Heart left ventricle (tissue), 16 donors: ENCODE data around the gene TRIM59. TPM values are rescaled to one million over a fixed set of nuclear protein-coding genes. Genes with fewer than 3 reads are reported as not detected.
"Not testable (repeated sequence)": the region's sequence is repeated elsewhere in the genome, so short reads cannot be mapped to it uniquely, and the experiment has no call there.

Experiments used
- ATAC-seq, 4 donors: fragments of 200-7000 bp; cut with Tn5 transposase; one replicate each; pipeline ENCODE4 v1.9.1; 2020 to 2022; ENCODE audit warnings: moderate library complexity in 4 of 4, mild to moderate bottlenecking in 3 of 4, moderate number of reproducible peaks in 1 of 4
- DNase-seq, 5 donors: peaks; one replicate each; pipeline ENCODE4 v3.0.0-alpha.2; 2020
- H3K27ac ChIP-seq, 12 donors: fragments of 200-600 bp; sonication (generic) in 4 of 12; one replicate each; pipeline versions ENCODE4 v1.5.0 to v1.8.0; 2016 to 2022; ENCODE audit warnings: mild to moderate bottlenecking in 2 of 12
- H3K27me3 ChIP-seq, 9 donors: fragments of 200-600 bp; sonication (generic) in 2 of 9; one replicate each; pipeline versions ENCODE4 v1.5.1 to v1.8.0; 2016 to 2022; ENCODE audit warnings: mild to moderate bottlenecking in 3 of 9
- H3K36me3 ChIP-seq, 9 donors: fragments of 200-600 bp; sonication (generic) in 2 of 9; one replicate each; pipeline versions ENCODE4 v1.5.0 to v1.8.0; 2018 to 2022; ENCODE audit warnings: mild to moderate bottlenecking in 2 of 9
- H3K4me1 ChIP-seq, 12 donors: fragments of 200-600 bp; sonication (generic) in 4 of 12; one replicate each; pipeline versions ENCODE4 v1.5.0 to v1.8.0; 2016 to 2022; ENCODE audit warnings: mild to moderate bottlenecking in 3 of 12
- H3K4me3 ChIP-seq, 12 donors: fragments of 200-600 bp; sonication (generic) in 4 of 12; one replicate each; pipeline versions ENCODE4 v1.5.0 to v1.8.0; 2017 to 2022; ENCODE audit warnings: mild to moderate bottlenecking in 9 of 12, moderate library complexity in 4 of 12
- H3K9me3 ChIP-seq, 12 donors: fragments of 200-600 bp; sonication (generic) in 4 of 12; one replicate each; pipeline versions ENCODE4 v1.5.0 to v1.8.0; 2016 to 2022; ENCODE audit warnings: mild to moderate bottlenecking in 1 of 12
- POLR2A ChIP-seq, 2 donors: fragments of 450-650 bp; IDR thresholded peaks; one replicate each; pipeline ENCODE4 v1.6.1; 2017; ENCODE audit warnings: antibody characterized with exemption in 2 of 2, mild to moderate bottlenecking in 2 of 2, moderate library complexity in 2 of 2
- WGBS, 4 donors: extraction: QIAGEN DNeasy Blood & Tissue Kit in 2 of 4; methylation state at CpG; one replicate each; pipeline versions ENCODE4 v1.1.5 to v1.1.7; 2013 to 2018; 5-methylcytosine and 5-hydroxymethylcytosine counted together
- intact Hi-C, 10 donors: fragments of 100-400 bp; cut with DNase I; formaldehyde crosslinking; loops; one replicate each; pipeline versions ENCODE4 v1.11.1 to v1.14.2; 2022
- polyA plus RNA-seq, 2 donors: library from polyadenylated mRNA; stranded (reverse); fragments of 200-250 nt; gene quantifications; one replicate each; pipeline ENCODE4 v1.2.3, GENCODE V29; 2013
- total RNA-seq, 9 donors: library from RNA; depleted of rRNA in 2 of 9; stranded (reverse); fragments of >200 nt in 2 of 9; fragmentation: NEBNext Ultra II Directional in 3 of 9; extraction: Animal tissue kit (Norgen Biotek cat#: 25700) in 3 of 9; gene quantifications; one replicate each; pipeline versions ENCODE4 v1.1.0 to v1.2.4, GENCODE V29; 2016 to 2023
- TF ChIP-seq, protein P1 (sequence below), 12 donors: fragments of 200-600 bp; sonication (generic) in 4 of 12; IDR thresholded peaks; one replicate each; pipeline versions ENCODE4 v1.5.0 to v1.8.0; 2018 to 2022; ENCODE audit warnings: antibody characterized with exemption in 12 of 12, mild to moderate bottlenecking in 5 of 12
- donor health status: ischemic (EF 13 %, LVEDD 7.1; RV severe dilation, severe dysfunction).
- donor health status: healthy with polysubstance abuse.
- donor health status: DM: no; HTN: yes; CAD: no.
- donor health status: DM: no; HTN: no; CAD: no.
- donor health status: ischemic (EF 25% LVEDD 6.9; RV normal size, moderate dysfunction).
- donor health status: ischemic (EF 25% LVEDD 5.7; RV mildly dilated, moderate dysfunction).
- donor health status: healthy.
- donor health status: DM: yes; HTN: yes; CAD: no.
- donor health status: ischemic (EF 35%, LVEDD 5.7; RV mildly dilated, moderate dysfunction).
- donor health status: nonischemic (EF 11% LVEDD 7.7; RV severe dilation, severe dysfunction).
- donor health status: DM: yes; HTN: yes; CAD: no.
- donor health status: PGD.
- donor health status: ischemic (EF 29% LVEDD 5.4; RV normal size, mild dysfunction).
- donor health status: nonischemic (EF 23%, LVEDD 6.1; RV moderate dilation, normal function).

TRIM59 gene
- total and polyA plus RNA-seq, 11 donors = 0.16 to 3.1 (median 0.32) TPM

DNA sequence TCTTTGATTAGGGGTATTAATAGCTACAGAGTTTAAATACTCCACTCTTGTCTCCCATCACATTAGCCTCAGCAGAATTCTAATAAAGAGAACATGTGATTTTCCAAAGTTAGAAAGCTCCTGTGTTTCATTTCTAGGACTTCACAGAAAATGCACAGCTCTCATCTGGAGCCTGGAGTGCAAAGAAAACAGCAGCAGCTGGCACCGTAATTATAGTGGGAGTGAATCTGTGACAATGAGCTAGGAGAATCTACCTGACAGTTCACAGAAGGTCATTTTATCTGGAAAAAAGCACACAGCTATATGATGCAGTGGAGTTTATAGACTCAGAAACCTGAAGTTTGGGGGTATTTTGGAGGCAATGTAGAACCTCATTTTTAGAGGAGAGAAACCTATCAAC lies 5.4 kb upstream of the TRIM59 start:
- Histone ChIP-seq H3K27me3 (peaks cover 0 to 4% (median 0%) of the 10 kb centered on the region in 9 donors), H3K4me1 (peaks cover 0 to 6% (median 3%) of the 10 kb centered on the region in 12 donors), H3K4me3 (no peak overlapping the region), H3K27ac (no peak overlapping the region), H3K9me3 (peaks cover 0 to under 1% (median 0%) of the 10 kb centered on the region in 12 donors), H3K36me3 (no peaks in the 10 kb centered on the region)
- ATAC-seq (no peak), DNase-seq (no peak)
- TF ChIP-seq, protein P1, sequence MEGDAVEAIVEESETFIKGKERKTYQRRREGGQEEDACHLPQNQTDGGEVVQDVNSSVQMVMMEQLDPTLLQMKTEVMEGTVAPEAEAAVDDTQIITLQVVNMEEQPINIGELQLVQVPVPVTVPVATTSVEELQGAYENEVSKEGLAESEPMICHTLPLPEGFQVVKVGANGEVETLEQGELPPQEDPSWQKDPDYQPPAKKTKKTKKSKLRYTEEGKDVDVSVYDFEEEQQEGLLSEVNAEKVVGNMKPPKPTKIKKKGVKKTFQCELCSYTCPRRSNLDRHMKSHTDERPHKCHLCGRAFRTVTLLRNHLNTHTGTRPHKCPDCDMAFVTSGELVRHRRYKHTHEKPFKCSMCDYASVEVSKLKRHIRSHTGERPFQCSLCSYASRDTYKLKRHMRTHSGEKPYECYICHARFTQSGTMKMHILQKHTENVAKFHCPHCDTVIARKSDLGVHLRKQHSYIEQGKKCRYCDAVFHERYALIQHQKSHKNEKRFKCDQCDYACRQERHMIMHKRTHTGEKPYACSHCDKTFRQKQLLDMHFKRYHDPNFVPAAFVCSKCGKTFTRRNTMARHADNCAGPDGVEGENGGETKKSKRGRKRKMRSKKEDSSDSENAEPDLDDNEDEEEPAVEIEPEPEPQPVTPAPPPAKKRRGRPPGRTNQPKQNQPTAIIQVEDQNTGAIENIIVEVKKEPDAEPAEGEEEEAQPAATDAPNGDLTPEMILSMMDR (IDR thresholded peaks at IDR 0.05) = no peak
- no peak for TF ChIP-seq POLR2A (IDR thresholded peaks at IDR 0.05)
- intact Hi-C loops = no loop called here
- WGBS, 4 donors = 50 to 79% (median 64%) methylated on average over 1 of the region's 1 CpG

GRCh38 chr3:160452251-160452650 lies 2.7 kb upstream of the TRIM59 start:
- DNase-seq, ATAC-seq, H3K4me3 ChIP-seq, intact Hi-C loops, H3K36me3 ChIP-seq, H3K27ac ChIP-seq, H3K9me3 ChIP-seq: not testable (repeated sequence)
- peaks cover 0 to 23% (median 8%) of the 10 kb centered on the region in 9 donors for H3K27me3 ChIP-seq
- 96 to 98% (median 97%) methylated on average over 13 to 19 of the region's 19 CpGs for WGBS, 4 donors
- peaks cover 0 to 19% (median 8%) of the 10 kb centered on the region in 12 donors for H3K4me1 ChIP-seq

GRCh38 chr3:160451602-160452001 lies 2.0 kb upstream of the TRIM59 start:
- Histone ChIP-seq H3K27me3 (peaks cover 0 to 23% (median 8%) of the 10 kb centered on the region in 9 donors), H3K4me3 (no peak overlapping the region), H3K27ac (no peak overlapping the region), H3K4me1 (peaks cover 0 to 19% (median 8%) of the 10 kb centered on the region in 12 donors), H3K9me3 (peaks cover 0 to 7% (median 0%) of the 10 kb centered on the region in 12 donors), H3K36me3 (no peaks in the 10 kb centered on the region)
- intact Hi-C loops = no loop called here
- DNase-seq (no peak), ATAC-seq (no peak)
- WGBS, 4 donors = 85 to 94% (median 88%) methylated on average over 4 of the region's 4 CpGs
- TF ChIP-seq POLR2A (IDR thresholded peaks at IDR 0.05) = no peak
- TF ChIP-seq, protein P1 (IDR thresholded peaks at IDR 0.05) = no peak

DNA sequence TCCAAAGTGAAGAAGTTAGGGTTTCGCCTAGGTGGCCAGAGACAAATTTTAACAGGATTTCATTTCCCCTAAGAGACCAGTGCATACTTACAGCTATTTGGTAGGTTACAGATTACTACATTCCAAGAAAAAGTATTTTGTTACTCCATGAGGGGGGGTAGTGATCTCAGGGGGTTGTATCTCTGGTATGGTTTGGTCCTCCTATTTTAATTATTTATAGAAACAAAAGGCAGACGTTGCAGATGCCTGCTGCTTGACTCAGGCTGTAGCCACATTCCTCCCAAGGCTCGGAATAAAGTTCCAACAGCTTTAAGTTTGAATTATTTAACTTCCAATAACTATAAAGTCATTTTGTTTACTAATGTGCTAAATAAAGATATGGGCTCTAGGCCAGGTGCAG lies 1.3 kb upstream of the TRIM59 start:
- ATAC-seq (no peak), DNase-seq (no peak)
- Histone ChIP-seq H3K27ac (no peak overlapping the region), H3K4me1 (peaks cover 0 to 19% (median 8%) of the 10 kb centered on the region in 12 donors), H3K9me3 (peaks cover 0 to 7% (median 0%) of the 10 kb centered on the region in 12 donors), H3K36me3 (no peaks in the 10 kb centered on the region), H3K27me3 (peaks cover 0 to 24% (median 8%) of the 10 kb centered on the region in 9 donors), H3K4me3 (no peak overlapping the region)
- TF ChIP-seq POLR2A (IDR thresholded peaks at IDR 0.05) = no peak
- TF ChIP-seq, protein P1 (IDR thresholded peaks at IDR 0.05) = no peak
- intact Hi-C loops = no loop called here
- 52 to 57% (median 54%) methylated on average over 3 of the region's 3 CpGs for WGBS, 4 donors
